H9 (cell line): Measurements from ENCODE around the gene IGLL5. TPM values are rescaled to one million over a fixed set of nuclear protein-coding genes. Genes with fewer than 3 reads are reported as not detected.

Experiments
- DNase-seq: peaks from one replicate; pipeline ENCODE4 v3.0.0-alpha.2; 2017
- H2AFZ ChIP-seq: one replicate; pipeline ENCODE4 v1.6.1; 2013; ENCODE audit warnings: mild to moderate bottlenecking, low read length, control low read depth, moderate library complexity
- H2AK5ac ChIP-seq: 2 replicates; pipeline ENCODE4 v1.6.1; 2013; ENCODE audit warnings: low read length, control low read depth, mixed read lengths; ENCODE audit not compliant: insufficient read length
- H2BK120ac ChIP-seq: one replicate; pipeline ENCODE4 v1.6.1; 2013; ENCODE audit warnings: low read depth, mild to moderate bottlenecking, low read length, control low read depth, inconsistent platforms; ENCODE audit not compliant: poor library complexity, severe bottlenecking
- H2BK12ac ChIP-seq: 2 replicates; pipeline ENCODE4 v1.6.1; 2013; ENCODE audit warnings: low read length, control low read depth, mixed read lengths, low read depth; ENCODE audit not compliant: insufficient read length
- H2BK15ac ChIP-seq: 2 replicates; pipeline ENCODE4 v1.6.1; 2013; ENCODE audit warnings: low read depth, low read length, control low read depth
- H2BK20ac ChIP-seq: one replicate; pipeline ENCODE4 v1.6.1; 2013; ENCODE audit warnings: low read depth, mild to moderate bottlenecking, low read length, control low read depth, inconsistent platforms; ENCODE audit not compliant: poor library complexity, severe bottlenecking
- H2BK5ac ChIP-seq: 2 replicates; pipeline ENCODE4 v1.6.1; 2013; ENCODE audit warnings: low read length, control low read depth, mixed read lengths; ENCODE audit not compliant: insufficient read length
- H3K14ac ChIP-seq: 2 replicates; pipeline ENCODE4 v1.6.1; 2013; ENCODE audit warnings: low read length, control low read depth; ENCODE audit not compliant: insufficient read depth
- H3K18ac ChIP-seq: 2 replicates; pipeline ENCODE4 v1.6.1; 2013; ENCODE audit warnings: low read depth, mild to moderate bottlenecking, mixed read lengths, low read length, control low read depth; ENCODE audit not compliant: insufficient read length
- H3K23ac ChIP-seq: 2 replicates; pipeline ENCODE4 v1.6.1; 2013; ENCODE audit warnings: low read length, control low read depth, mixed read lengths, low read depth; ENCODE audit not compliant: insufficient read length
- H3K23me2 ChIP-seq: 2 replicates; pipeline ENCODE4 v1.6.1; 2013; ENCODE audit warnings: low read depth, mild to moderate bottlenecking, mixed read lengths, low read length, control low read depth; ENCODE audit not compliant: insufficient read length, poor library complexity, severe bottlenecking
- H3K27ac ChIP-seq: 2 replicates; pipeline ENCODE4 v1.5.1; 2013; ENCODE audit warnings: low read length, control low read depth, mixed read lengths, low read depth; ENCODE audit not compliant: insufficient read length
- H3K27me3 ChIP-seq: 2 replicates; pipeline ENCODE4 v1.6.1; 2013; ENCODE audit warnings: low read length, control low read depth, inconsistent platforms; ENCODE audit not compliant: insufficient read depth
- H3K4ac ChIP-seq: 2 replicates; pipeline ENCODE4 v1.6.1; 2013; ENCODE audit warnings: low read depth, mild to moderate bottlenecking, control low read depth, inconsistent platforms, low read length, moderate library complexity
- H3K4me1 ChIP-seq: 2 replicates; pipeline ENCODE4 v1.6.1; 2013; ENCODE audit warnings: low read length, control low read depth, inconsistent platforms; ENCODE audit not compliant: insufficient read depth
- H3K4me2 ChIP-seq: 2 replicates; pipeline ENCODE4 v1.6.1; 2013; ENCODE audit warnings: low read length, control low read depth, mixed read lengths; ENCODE audit not compliant: insufficient read length, insufficient read depth
- H3K56ac ChIP-seq: 2 replicates; pipeline ENCODE4 v1.6.1; 2013; ENCODE audit warnings: low read depth, mild to moderate bottlenecking, mixed read lengths, low read length, control low read depth; ENCODE audit not compliant: insufficient read length
- H3K79me1 ChIP-seq: 2 replicates; pipeline ENCODE4 v1.6.1; 2013; ENCODE audit warnings: low read depth, mild to moderate bottlenecking, moderate library complexity, low read length, control low read depth, inconsistent platforms; ENCODE audit not compliant: insufficient read depth, poor library complexity, severe bottlenecking
- H3K79me2 ChIP-seq: 2 replicates; pipeline ENCODE4 v1.6.1; 2013; ENCODE audit warnings: low read length, control low read depth, inconsistent platforms; ENCODE audit not compliant: insufficient read depth
- H3K9ac ChIP-seq: 2 replicates; pipeline ENCODE4 v1.6.1; 2013; ENCODE audit warnings: low read length, control low read depth, mixed read lengths; ENCODE audit not compliant: insufficient read length; ENCODE audit errors: extremely low read depth
- H3K9me3 ChIP-seq: one replicate; pipeline ENCODE4 v1.6.1; 2013; ENCODE audit warnings: low read depth, low read length, inconsistent platforms; ENCODE audit not compliant: control insufficient read depth
- H3T11ph ChIP-seq: one replicate; pipeline ENCODE4 v1.6.1; 2013; ENCODE audit warnings: mild to moderate bottlenecking, low read length, control low read depth, inconsistent platforms
- H4K20me1 ChIP-seq: one replicate; pipeline ENCODE4 v1.6.1; 2013; ENCODE audit not compliant: control insufficient read depth, insufficient read length, insufficient read depth
- H4K5ac ChIP-seq: 2 replicates; pipeline ENCODE4 v1.6.1; 2013; ENCODE audit warnings: low read depth, mild to moderate bottlenecking, mixed read lengths, low read length, control low read depth; ENCODE audit not compliant: insufficient read length
- H4K8ac ChIP-seq: replicated peaks from 2 replicates; pipeline ENCODE4 v1.6.1; 2013; ENCODE audit warnings: low read length, control low read depth, mixed read lengths, low read depth; ENCODE audit not compliant: insufficient read length
- H4K91ac ChIP-seq: 2 replicates; pipeline ENCODE4 v1.6.1; 2013; ENCODE audit warnings: low read depth, mild to moderate bottlenecking, moderate library complexity, mixed read lengths, low read length, control low read depth; ENCODE audit not compliant: insufficient read length
- H3K27ac Mint-ChIP-seq, 3 experiments: 2 replicates in 2 of 3; 3 replicates in 1 of 3; pipeline ENCODE4 v1.8.0; 2020 to 2021; ENCODE audit warnings: mixed read lengths in 3 of 3, mild to moderate bottlenecking in 1 of 3, moderate library complexity in 1 of 3
- H3K27me3 Mint-ChIP-seq: 2 replicates; pipeline ENCODE4 v1.8.0; 2021; ENCODE audit warnings: low read depth, mild to moderate bottlenecking, moderate library complexity, mixed read lengths
- H3K36me3 Mint-ChIP-seq, 3 experiments: 2 replicates in 2 of 3; 3 replicates in 1 of 3; pipeline ENCODE4 v1.8.0; 2020 to 2021; ENCODE audit warnings: low read depth in 3 of 3, mixed read lengths in 3 of 3; ENCODE audit not compliant: insufficient read depth in 1 of 3
- H3K4me1 Mint-ChIP-seq, 2 experiments: 2 replicates each; pipeline ENCODE4 v1.8.0; 2020; ENCODE audit warnings: mixed read lengths in 2 of 2
- H3K4me3 Mint-ChIP-seq, 2 experiments: 2 replicates in 1 of 2; 3 replicates in 1 of 2; pipeline ENCODE4 v1.8.0; 2020 to 2021; ENCODE audit warnings: mild to moderate bottlenecking in 2 of 2, mixed read lengths in 2 of 2, moderate library complexity in 1 of 2
- H3K9me3 Mint-ChIP-seq, 2 experiments: 2 replicates in 1 of 2; 3 replicates in 1 of 2; pipeline ENCODE4 v1.8.0; 2020; ENCODE audit warnings: mild to moderate bottlenecking in 2 of 2, mixed read lengths in 2 of 2, moderate library complexity in 1 of 2
- WGBS: extraction: QIAGEN DNeasy Blood & Tissue Kit; methylation state at CpG from one replicate; pipeline ENCODE4 v1.1.7; 2013; ENCODE audit warnings: missing lambda C conversion rate, low lambda C conversion rate, mixed read lengths; ENCODE audit not compliant: insufficient read length; ENCODE audit errors: extremely low coverage; 5-methylcytosine and 5-hydroxymethylcytosine counted together
- total RNA-seq: library from RNA; stranded (reverse); gene quantifications from 2 replicates; pipeline ENCODE4 v1.2.1, GENCODE V29; 2021
- TF ChIP-seq, protein P1 (sequence below): fragments of 200-600 bp; sonication (generic); conservative IDR thresholded peaks from 3 replicates; pipeline ENCODE4 v1.8.0; 2021; ENCODE audit warnings: antibody characterized with exemption, mild to moderate bottlenecking

IGLL5 gene
- total RNA-seq, 1 experiment from 2014 or later = not detected

DNA sequence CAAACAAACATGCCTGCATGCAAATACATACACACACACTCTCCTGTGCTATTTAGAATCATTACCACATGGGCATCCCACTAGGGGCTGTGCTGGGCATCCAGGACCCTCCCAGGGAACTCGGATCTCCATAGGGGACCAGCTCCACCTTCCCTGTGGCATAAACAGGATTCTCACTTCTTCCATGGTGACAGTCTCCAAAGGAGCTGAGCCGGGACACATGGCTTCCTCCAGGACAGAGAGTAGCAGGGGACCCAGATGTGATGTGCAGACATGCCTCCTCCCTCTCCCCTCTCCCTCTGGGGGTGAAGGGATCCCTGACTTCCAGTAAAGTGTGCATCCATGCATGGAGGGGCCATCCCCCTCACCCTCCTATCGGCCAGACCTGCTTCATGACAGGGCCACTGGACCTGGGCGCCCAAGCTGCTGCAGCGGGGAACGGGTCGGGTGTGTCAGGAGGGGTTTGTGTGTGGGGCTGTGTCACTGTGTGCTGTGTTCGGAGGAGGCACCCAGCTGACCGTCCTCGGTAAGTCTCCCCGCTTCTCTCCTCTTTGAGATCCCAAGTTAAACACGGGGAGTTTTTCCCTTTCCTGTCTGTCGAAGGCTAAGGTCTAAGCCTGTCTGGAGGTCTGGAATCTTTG, 33.4 kb downstream of the IGLL5 start:
- Histone ChIP-seq H3K79me1 (no peaks in the 10 kb centered on the region), H3K23me2 (no peaks in the 10 kb centered on the region), H2BK12ac (no peak overlapping the region), H4K91ac (no peak overlapping the region), H3K18ac (no peak overlapping the region), H2BK5ac (no peak overlapping the region), H2BK120ac (no peak overlapping the region), H3T11ph (no peak overlapping the region), H3K4ac (no peak overlapping the region), H4K20me1 (no peaks in the 10 kb centered on the region), H3K56ac (no peak overlapping the region), H4K5ac (no peak overlapping the region), H3K14ac (no peak overlapping the region), H3K9ac (no peak overlapping the region), H3K9me3 (no peaks in the 10 kb centered on the region), H2AK5ac (no peak overlapping the region), H4K8ac (no peak overlapping the region), H2BK20ac (no peak overlapping the region), H3K4me1 (peaks cover 3% of the 10 kb centered on the region; the same call in 1 of the 2 replicates), H3K4me2 (no peak overlapping the region), H3K27me3 (peaks cover 5% of the 10 kb centered on the region; the same call in 1 of the 2 replicates), H2AFZ (no peak overlapping the region), H3K23ac (no peak overlapping the region), H2BK15ac (no peak overlapping the region), H3K79me2 (no peaks in the 10 kb centered on the region), H3K27ac (no peak overlapping the region)
- TF ChIP-seq, protein P1, sequence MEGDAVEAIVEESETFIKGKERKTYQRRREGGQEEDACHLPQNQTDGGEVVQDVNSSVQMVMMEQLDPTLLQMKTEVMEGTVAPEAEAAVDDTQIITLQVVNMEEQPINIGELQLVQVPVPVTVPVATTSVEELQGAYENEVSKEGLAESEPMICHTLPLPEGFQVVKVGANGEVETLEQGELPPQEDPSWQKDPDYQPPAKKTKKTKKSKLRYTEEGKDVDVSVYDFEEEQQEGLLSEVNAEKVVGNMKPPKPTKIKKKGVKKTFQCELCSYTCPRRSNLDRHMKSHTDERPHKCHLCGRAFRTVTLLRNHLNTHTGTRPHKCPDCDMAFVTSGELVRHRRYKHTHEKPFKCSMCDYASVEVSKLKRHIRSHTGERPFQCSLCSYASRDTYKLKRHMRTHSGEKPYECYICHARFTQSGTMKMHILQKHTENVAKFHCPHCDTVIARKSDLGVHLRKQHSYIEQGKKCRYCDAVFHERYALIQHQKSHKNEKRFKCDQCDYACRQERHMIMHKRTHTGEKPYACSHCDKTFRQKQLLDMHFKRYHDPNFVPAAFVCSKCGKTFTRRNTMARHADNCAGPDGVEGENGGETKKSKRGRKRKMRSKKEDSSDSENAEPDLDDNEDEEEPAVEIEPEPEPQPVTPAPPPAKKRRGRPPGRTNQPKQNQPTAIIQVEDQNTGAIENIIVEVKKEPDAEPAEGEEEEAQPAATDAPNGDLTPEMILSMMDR = no peak
- no peak for DNase-seq
- Mint-ChIP-seq H3K27me3 (peaks cover 98% of the 10 kb centered on the region), H3K4me3 (no peak overlapping the region), H3K27ac (peak overlapping the region in 1 of 3 experiments; percentile 65; a peak in 1 of 7 replicates), H3K4me1 (peaks cover 7 to 8% of the 10 kb centered on the region in 2 experiments), H3K36me3 (no peaks in the 10 kb centered on the region), H3K9me3 (no peaks in the 10 kb centered on the region; a peak in 1 of 5 replicates)
- WGBS = no CpG with 5 or more reads among the region's 13 CpGs
